Fibroblast of lung (primary cell): Measurements from ENCODE around the gene RNGTT. TPM values are rescaled to one million over a fixed set of nuclear protein-coding genes. Genes with fewer than 3 reads are reported as not detected.

Experiments
- DNase-seq, 2 donors: peaks; one replicate each; pipeline versions ENCODE4 v3.0.0 to v3.0.0-alpha.2; 2010; ENCODE audit warnings: low read depth in 2 of 2
- H2AFZ ChIP-seq: 2 replicates; pipeline ENCODE4 v1.5.1; 2012; ENCODE audit warnings: low read length, control low read depth, inconsistent platforms
- H3K27ac ChIP-seq: 2 replicates; pipeline ENCODE4 v1.5.1; 2011; ENCODE audit warnings: low read length, control low read depth; ENCODE audit not compliant: insufficient read depth
- H3K27me3 ChIP-seq: 2 replicates; pipeline ENCODE4 v1.5.1; 2011; ENCODE audit warnings: mild to moderate bottlenecking, low read length; ENCODE audit not compliant: control insufficient read depth, insufficient read depth
- H3K36me3 ChIP-seq: 2 replicates; pipeline ENCODE4 v1.5.1; 2011; ENCODE audit warnings: low read length; ENCODE audit not compliant: control insufficient read depth, insufficient read depth
- H3K4me1 ChIP-seq: 2 replicates; pipeline ENCODE4 v1.5.1; 2011; ENCODE audit warnings: low read length; ENCODE audit not compliant: control insufficient read depth, insufficient read depth; ENCODE audit errors: extremely low read depth
- H3K4me2 ChIP-seq: 2 replicates; pipeline ENCODE4 v1.5.1; 2011; ENCODE audit warnings: low read length, control low read depth; ENCODE audit not compliant: insufficient read depth; ENCODE audit errors: extremely low read depth
- H3K4me3 ChIP-seq, 4 experiments: fragments of 200-600 bp in 1 of 4; sonication (generic) in 1 of 4; replicated peaks in 1 of 4; 2 replicates each; pipeline ENCODE4 v1.5.1; 2011 to 2016; ENCODE audit warnings: low read length in 4 of 4, low read depth in 3 of 4, mild to moderate bottlenecking in 3 of 4, control low read depth in 2 of 4, inconsistent platforms in 1 of 4, mixed read lengths in 1 of 4; ENCODE audit not compliant: insufficient read depth in 1 of 4; ENCODE audit errors: control extremely low read depth in 1 of 4
- H3K79me2 ChIP-seq: 2 replicates; pipeline ENCODE4 v1.5.1; 2012; ENCODE audit warnings: mild to moderate bottlenecking, low read length, inconsistent platforms; ENCODE audit not compliant: control insufficient read depth, insufficient read depth
- H3K9ac ChIP-seq: 2 replicates; pipeline ENCODE4 v1.5.1; 2011; ENCODE audit warnings: mild to moderate bottlenecking, low read length, control low read depth; ENCODE audit not compliant: insufficient read depth
- H3K9me3 ChIP-seq: 2 replicates; pipeline ENCODE4 v1.5.1; 2012; ENCODE audit warnings: low read depth, low read length; ENCODE audit not compliant: control insufficient read depth, insufficient read depth
- H4K20me1 ChIP-seq: 2 replicates; pipeline ENCODE4 v1.5.1; 2011; ENCODE audit warnings: low read length; ENCODE audit not compliant: control insufficient read depth, insufficient read depth; ENCODE audit errors: extremely low read depth
- EZH2 ChIP-seq: IDR thresholded peaks from 2 replicates; pipeline ENCODE4 v1.5.1; 2012; ENCODE audit warnings: low read length, control low read depth, mild to moderate bottlenecking; ENCODE audit errors: missing control alignments
- polyA plus RNA-seq, 2 donors: library from polyadenylated mRNA; depleted of rRNA in 1 of 2; stranded (reverse) in 1 of 2; unstranded in 1 of 2; fragments of >200 nt; gene quantifications; 2 replicates each; pipeline ENCODE4 v1.2.1, GENCODE V29; 2011 to 2012; ENCODE audit warnings: missing spikeins in 1 of 2
- total RNA-seq: library from RNA; depleted of rRNA; stranded (reverse); fragments of >200 nt; gene quantifications from 2 replicates; pipeline ENCODE4 v1.2.1, GENCODE V29; 2014
- TF ChIP-seq, protein P1 (sequence below), 2 donors: IDR thresholded peaks in 1 of 2; conservative IDR thresholded peaks in 1 of 2; 1 replicate in 1 of 2; 2 replicates in 1 of 2; pipeline ENCODE4 v1.5.1; 2011 to 2012; ENCODE audit warnings: low read length in 2 of 2, control low read depth in 1 of 2, inconsistent platforms in 1 of 2, low read depth in 1 of 2, mild to moderate bottlenecking in 1 of 2

RNGTT gene
- total and polyA plus RNA-seq, 2 donors (not counting 1 experiment from before 2014, with no cell fraction given): 10.7 to 12.7 TPM

DNA sequence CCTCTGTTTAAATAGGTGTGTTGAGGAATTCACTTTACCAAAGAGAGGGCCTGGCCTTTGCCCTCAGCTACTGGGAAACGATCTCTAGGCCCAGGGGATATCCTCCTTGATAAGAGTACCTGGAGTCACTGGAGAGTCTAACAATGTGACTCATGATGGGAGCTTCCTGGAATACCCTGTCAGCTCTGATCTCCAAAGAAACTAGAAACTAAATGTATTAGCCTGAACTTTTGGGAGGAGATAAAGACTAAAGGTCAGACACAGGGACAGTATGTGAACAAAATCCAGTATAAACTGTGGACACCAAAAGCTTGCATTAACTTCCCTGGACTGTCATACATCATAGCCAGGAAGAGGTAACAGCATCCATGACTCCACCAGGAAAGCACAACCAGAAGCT, 148.5 kb downstream of the RNGTT start:
- no peak for TF ChIP-seq EZH2
- TF ChIP-seq, protein P1, sequence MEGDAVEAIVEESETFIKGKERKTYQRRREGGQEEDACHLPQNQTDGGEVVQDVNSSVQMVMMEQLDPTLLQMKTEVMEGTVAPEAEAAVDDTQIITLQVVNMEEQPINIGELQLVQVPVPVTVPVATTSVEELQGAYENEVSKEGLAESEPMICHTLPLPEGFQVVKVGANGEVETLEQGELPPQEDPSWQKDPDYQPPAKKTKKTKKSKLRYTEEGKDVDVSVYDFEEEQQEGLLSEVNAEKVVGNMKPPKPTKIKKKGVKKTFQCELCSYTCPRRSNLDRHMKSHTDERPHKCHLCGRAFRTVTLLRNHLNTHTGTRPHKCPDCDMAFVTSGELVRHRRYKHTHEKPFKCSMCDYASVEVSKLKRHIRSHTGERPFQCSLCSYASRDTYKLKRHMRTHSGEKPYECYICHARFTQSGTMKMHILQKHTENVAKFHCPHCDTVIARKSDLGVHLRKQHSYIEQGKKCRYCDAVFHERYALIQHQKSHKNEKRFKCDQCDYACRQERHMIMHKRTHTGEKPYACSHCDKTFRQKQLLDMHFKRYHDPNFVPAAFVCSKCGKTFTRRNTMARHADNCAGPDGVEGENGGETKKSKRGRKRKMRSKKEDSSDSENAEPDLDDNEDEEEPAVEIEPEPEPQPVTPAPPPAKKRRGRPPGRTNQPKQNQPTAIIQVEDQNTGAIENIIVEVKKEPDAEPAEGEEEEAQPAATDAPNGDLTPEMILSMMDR (conservative IDR thresholded peaks at IDR 0.05 in 1 of 2, IDR thresholded peaks at IDR 0.05 in 1 of 2; ENCODE audit: low read depth in 1 of 2, low read length in 2 of 2): no peak
- no peaks in the 10 kb centered on the region for H3K36me3 ChIP-seq
- H4K20me1 ChIP-seq: no peaks in the 10 kb centered on the region
- no peak overlapping the region for H3K27ac ChIP-seq
- no peak overlapping the region for H3K4me3 ChIP-seq
- H3K4me2 ChIP-seq: no peak overlapping the region
- no peaks in the 10 kb centered on the region for H3K27me3 ChIP-seq
- no peaks in the 10 kb centered on the region for H3K79me2 ChIP-seq
- no peak overlapping the region for H3K9ac ChIP-seq
- no peak overlapping the region for H2AFZ ChIP-seq
- no peaks in the 10 kb centered on the region for H3K4me1 ChIP-seq
- DNase-seq: no peak
- H3K9me3 ChIP-seq: no peaks in the 10 kb centered on the region

DNA sequence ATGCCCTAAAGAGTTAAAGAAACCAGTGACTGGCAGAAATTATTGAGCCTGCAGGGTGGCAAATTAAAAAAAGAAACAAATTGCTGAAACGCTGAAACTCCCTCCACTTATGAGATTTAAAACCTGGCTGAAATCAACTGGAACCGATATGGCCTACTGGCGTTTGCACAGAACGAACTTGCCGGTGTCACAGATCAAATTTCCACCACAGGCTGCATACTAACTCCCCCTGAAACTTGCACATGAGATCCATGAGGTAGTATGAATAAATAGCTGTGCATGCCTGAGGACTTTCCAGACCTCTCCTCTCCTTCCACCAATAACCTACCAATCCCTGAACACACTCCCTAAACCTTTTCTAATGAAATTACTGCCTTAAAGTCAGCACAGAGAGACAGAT, 150.4 kb downstream of the RNGTT start:
- Histone ChIP-seq H3K4me3 (no peak overlapping the region), H3K79me2 (no peaks in the 10 kb centered on the region), H3K27ac (no peak overlapping the region), H3K9me3 (no peaks in the 10 kb centered on the region), H4K20me1 (no peaks in the 10 kb centered on the region), H2AFZ (no peak overlapping the region), H3K4me2 (no peak overlapping the region), H3K9ac (no peak overlapping the region), H3K36me3 (no peaks in the 10 kb centered on the region), H3K4me1 (no peaks in the 10 kb centered on the region), H3K27me3 (no peaks in the 10 kb centered on the region)
- TF ChIP-seq, protein P1 (conservative IDR thresholded peaks at IDR 0.05 in 1 of 2, IDR thresholded peaks at IDR 0.05 in 1 of 2; ENCODE audit: low read depth in 1 of 2, low read length in 2 of 2): no peak
- no peak for TF ChIP-seq EZH2
- no peak for DNase-seq

DNA sequence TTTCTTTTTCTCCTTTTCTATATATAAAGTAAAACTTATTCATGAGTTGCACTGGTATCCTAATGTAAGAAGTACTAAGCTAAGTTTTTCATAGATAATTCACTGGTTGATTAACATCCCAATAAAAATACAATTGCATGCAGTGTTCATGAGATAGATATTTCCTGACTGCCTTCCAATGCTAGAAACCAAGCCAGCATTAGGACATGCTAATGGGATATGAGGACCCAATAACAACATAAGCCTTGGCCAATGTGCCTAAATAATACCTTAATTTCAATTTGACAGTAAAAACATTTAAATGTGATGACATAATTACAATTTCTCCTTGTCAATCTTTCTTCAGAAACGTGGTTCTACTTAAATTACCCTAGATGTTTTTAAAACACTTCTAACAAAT, 152.7 kb downstream of the RNGTT start:
- Histone ChIP-seq H3K79me2 (no peaks in the 10 kb centered on the region), H4K20me1 (no peaks in the 10 kb centered on the region), H3K27ac (no peak overlapping the region), H3K36me3 (no peaks in the 10 kb centered on the region), H3K4me3 (no peak overlapping the region), H3K4me1 (no peaks in the 10 kb centered on the region), H3K9me3 (no peaks in the 10 kb centered on the region), H3K27me3 (no peaks in the 10 kb centered on the region), H3K9ac (no peak overlapping the region), H3K4me2 (no peak overlapping the region), H2AFZ (no peak overlapping the region)
- no peak for TF ChIP-seq EZH2
- TF ChIP-seq, protein P1 (conservative IDR thresholded peaks at IDR 0.05 in 1 of 2, IDR thresholded peaks at IDR 0.05 in 1 of 2; ENCODE audit: low read depth in 1 of 2, low read length in 2 of 2): no peak
- peak in 1 of 2 donors; percentile 3 for DNase-seq
